Measurements from ENCODE around the gene TOGARAM1. TPM values are rescaled to one million over a fixed set of nuclear protein-coding genes. Genes with fewer than 3 reads are reported as not detected.

Gene TOGARAM1
- 6.9 to 10.3 TPM (median 8.1 TPM) in 5 replicates for total RNA-seq (2022; extraction: Qiagen RNA extraction)

GRCh38 chr14:44961554-44962333 lies at the start of gene TOGARAM1, which contains the start of gene KLHL28:
TSS of gene TOGARAM1 (plus strand) at chr14:44962190. CDS start at chr14:44962422, 232 bp downstream.
TSS of gene KLHL28 (minus strand) at chr14:44961947. CDS start at chr14:44945928, 16,019 bp downstream.

GRCh38 chr14:45083976-45084722 lies 122.2 kb downstream of the TOGARAM1 start, which contains the start of gene PRPF39:
TSS of gene PRPF39 (plus strand) at chr14:45084116. CDS start at chr14:45095240, 11,124 bp downstream.

Other genes with a start within 250 kb of the TOGARAM1 start
- 4.8 to 8.5 TPM (median 5.6 TPM) in 5 replicates for gene KLHL28, start 243 bp upstream of the TOGARAM1 start, total RNA-seq (2022; extraction: Qiagen RNA extraction)
- 15.9 to 23.1 TPM (median 20.0 TPM) in 5 replicates for gene PRPF39, start 121.9 kb downstream of the TOGARAM1 start, total RNA-seq (2022; extraction: Qiagen RNA extraction)
- 119 to 149 TPM (median 122 TPM) in 5 replicates for gene FKBP3, start 172.3 kb downstream of the TOGARAM1 start, total RNA-seq (2022; extraction: Qiagen RNA extraction)
- 3.4 to 6.8 TPM (median 5.6 TPM) in 5 replicates for gene FANCM, start 173.7 kb downstream of the TOGARAM1 start, total RNA-seq (2022; extraction: Qiagen RNA extraction)

All from A549 treated with dexamethasone at 1 μM for 4 hours (cell line).